GM10266 (cell line): Measurements from ENCODE around the gene NAGPA.

Experiments
- DNase-seq: peaks from one replicate; pipeline ENCODE4 v3.0.0; 2012; ENCODE audit errors: extremely low spot score
- CTCF ChIP-seq: IDR thresholded peaks from 2 replicates; pipeline ENCODE4 v1.5.1; 2012; ENCODE audit warnings: mild to moderate bottlenecking, low read depth; ENCODE audit not compliant: control insufficient read depth, insufficient read depth; ENCODE audit errors: missing control alignments

NAGPA gene

GRCh38 chr16:5001986-5002385 lies 31.7 kb downstream of the NAGPA start:
- DNase-seq = no peak
- TF ChIP-seq CTCF = no peak

- no peak for DNase-seq
- no peak for TF ChIP-seq CTCF
These were observed 32.2 kb downstream of the NAGPA start for GRCh38 chr16:5001571-5001970.

GRCh38 chr16:5000573-5001001 lies 33.1 kb downstream of the NAGPA start:
- no peak for DNase-seq
- TF ChIP-seq CTCF = no peak

- TF ChIP-seq CTCF = no peak
- no peak for DNase-seq
These were observed 38.9 kb downstream of the NAGPA start for GRCh38 chr16:4994719-4995434.

- DNase-seq = no peak
- no peak for TF ChIP-seq CTCF
These were observed 42.0 kb downstream of the NAGPA start for GRCh38 chr16:4991754-4992153.

- no peak for TF ChIP-seq CTCF
- no peak for DNase-seq
These were observed 43.3 kb downstream of the NAGPA start for GRCh38 chr16:4990415-4990814.

GRCh38 chr16:4989391-4990006 lies 44.2 kb downstream of the NAGPA start:
- no peak for DNase-seq

More at GRCh38 chr16:4989391-4990006, 44.2 kb downstream of the NAGPA start:
- TF ChIP-seq CTCF = no peak
